MCF 10A (cell line): ENCODE results near the gene SLC25A5. TPM values are rescaled to one million over a fixed set of nuclear protein-coding genes. Genes with fewer than 3 reads are reported as not detected.

Experiments
- total RNA-seq: library from RNA; stranded (reverse); gene quantifications from 2 replicates; pipeline ENCODE4 v1.2.3, GENCODE V29; 2022

SLC25A5 gene
- total RNA-seq, 1 experiment from 2014 or later = 405 TPM

Other genes with a start within 250 kb of the SLC25A5 start
- 40.7 and 40.8 TPM in 2 replicates for gene PGRMC1, start 232.2 kb upstream of the SLC25A5 start, total RNA-seq
- gene SLC25A43, start 69.1 kb upstream of the SLC25A5 start, total RNA-seq = 16.0 and 18.4 TPM in 2 replicates
- 23.6 and 27.1 TPM in 2 replicates for gene STEEP1, start 97.0 kb downstream of the SLC25A5 start, total RNA-seq
- 52.2 and 66.9 TPM in 2 replicates for gene UBE2A, start 106.1 kb downstream of the SLC25A5 start, total RNA-seq
- 12.5 and 16.1 TPM in 2 replicates for gene NKRF, start 138.0 kb downstream of the SLC25A5 start, total RNA-seq
- gene SEPTIN6, start 224.7 kb downstream of the SLC25A5 start, total RNA-seq = 3.8 and 4.7 TPM in 2 replicates